Measurements from ENCODE around the gene PLA2R1.
A peak's percentile ranks its signal among the peaks of the same experiment; 100 is the strongest.

PLA2R1 gene

DNA sequence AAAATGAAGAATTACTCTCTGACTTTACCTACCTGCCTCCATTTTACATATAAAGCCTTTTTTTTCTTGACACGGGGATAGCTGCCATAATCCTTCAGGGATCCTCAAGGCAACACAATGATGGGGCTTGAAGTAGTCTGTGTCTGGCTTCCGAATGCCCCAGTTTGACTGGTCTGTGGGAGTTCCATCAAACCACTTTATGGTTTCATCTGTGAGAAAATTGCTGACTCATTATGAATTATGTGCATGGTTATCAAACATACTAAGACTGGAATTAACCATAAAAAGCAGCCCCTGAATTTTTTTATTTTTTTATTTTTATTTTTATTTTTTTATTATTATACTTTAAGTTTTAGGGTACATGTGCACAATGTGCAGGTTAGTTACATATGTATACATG lies 117.5 kb downstream of the PLA2R1 start:
- no peak overlapping the region for H3K4me3 ChIP-seq (ENCODE audit: low read depth, low read length)
- no peak for DNase-seq (ENCODE audit: low read depth)
- TF ChIP-seq, protein P1, sequence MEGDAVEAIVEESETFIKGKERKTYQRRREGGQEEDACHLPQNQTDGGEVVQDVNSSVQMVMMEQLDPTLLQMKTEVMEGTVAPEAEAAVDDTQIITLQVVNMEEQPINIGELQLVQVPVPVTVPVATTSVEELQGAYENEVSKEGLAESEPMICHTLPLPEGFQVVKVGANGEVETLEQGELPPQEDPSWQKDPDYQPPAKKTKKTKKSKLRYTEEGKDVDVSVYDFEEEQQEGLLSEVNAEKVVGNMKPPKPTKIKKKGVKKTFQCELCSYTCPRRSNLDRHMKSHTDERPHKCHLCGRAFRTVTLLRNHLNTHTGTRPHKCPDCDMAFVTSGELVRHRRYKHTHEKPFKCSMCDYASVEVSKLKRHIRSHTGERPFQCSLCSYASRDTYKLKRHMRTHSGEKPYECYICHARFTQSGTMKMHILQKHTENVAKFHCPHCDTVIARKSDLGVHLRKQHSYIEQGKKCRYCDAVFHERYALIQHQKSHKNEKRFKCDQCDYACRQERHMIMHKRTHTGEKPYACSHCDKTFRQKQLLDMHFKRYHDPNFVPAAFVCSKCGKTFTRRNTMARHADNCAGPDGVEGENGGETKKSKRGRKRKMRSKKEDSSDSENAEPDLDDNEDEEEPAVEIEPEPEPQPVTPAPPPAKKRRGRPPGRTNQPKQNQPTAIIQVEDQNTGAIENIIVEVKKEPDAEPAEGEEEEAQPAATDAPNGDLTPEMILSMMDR (IDR thresholded peaks at IDR 0.05; ENCODE audit: low read depth, low read length, missing control alignments), result no peak

DNA sequence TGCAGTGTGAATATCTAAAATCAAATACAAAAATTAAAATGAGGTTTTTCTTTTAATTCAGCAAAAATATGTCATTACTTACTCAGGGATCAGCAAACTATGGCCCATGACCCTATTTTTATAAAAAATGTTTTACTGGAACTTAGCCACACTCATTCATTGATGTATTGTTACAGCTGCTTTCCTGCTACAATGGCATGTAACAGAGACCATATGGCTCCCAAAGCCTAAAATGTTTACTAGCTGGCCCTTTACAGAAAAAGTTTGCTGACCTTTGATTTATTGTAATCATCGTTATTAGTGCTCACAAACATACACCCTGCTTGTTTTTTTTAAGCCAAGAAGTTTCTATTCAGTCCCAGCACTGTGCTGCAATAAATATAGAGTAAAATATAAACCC lies 120.3 kb downstream of the PLA2R1 start:
- H3K4me3 ChIP-seq (ENCODE audit: low read depth, low read length), result no peak overlapping the region
- TF ChIP-seq, protein P1 (IDR thresholded peaks at IDR 0.05; ENCODE audit: low read depth, low read length, missing control alignments), result no peak
- DNase-seq (ENCODE audit: low read depth), result no peak

DNA sequence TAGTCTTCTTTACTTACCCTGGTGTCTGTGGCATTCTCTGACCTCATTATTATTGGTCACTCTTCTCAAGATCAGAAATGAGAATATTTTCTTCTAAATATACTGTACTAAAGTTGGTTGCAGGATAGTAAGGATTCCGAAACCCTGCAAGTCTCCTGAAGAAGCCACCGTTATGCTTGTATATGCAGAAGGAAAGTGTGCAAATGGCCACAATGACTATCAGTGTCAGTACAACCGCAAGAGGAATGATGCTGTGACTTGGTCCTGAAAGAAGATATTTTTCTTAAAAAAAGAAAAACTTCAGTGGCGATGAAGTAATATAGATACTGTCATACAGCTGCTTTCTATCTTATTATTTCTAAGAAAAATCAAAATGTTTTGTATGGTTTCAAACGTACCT lies 120.7 kb downstream of the PLA2R1 start:
- TF ChIP-seq, protein P1 (IDR thresholded peaks at IDR 0.05; ENCODE audit: low read depth, low read length, missing control alignments), result no peak
- H3K4me3 ChIP-seq (ENCODE audit: low read depth, low read length), result no peak overlapping the region
- DNase-seq (ENCODE audit: low read depth), result no peak

DNA sequence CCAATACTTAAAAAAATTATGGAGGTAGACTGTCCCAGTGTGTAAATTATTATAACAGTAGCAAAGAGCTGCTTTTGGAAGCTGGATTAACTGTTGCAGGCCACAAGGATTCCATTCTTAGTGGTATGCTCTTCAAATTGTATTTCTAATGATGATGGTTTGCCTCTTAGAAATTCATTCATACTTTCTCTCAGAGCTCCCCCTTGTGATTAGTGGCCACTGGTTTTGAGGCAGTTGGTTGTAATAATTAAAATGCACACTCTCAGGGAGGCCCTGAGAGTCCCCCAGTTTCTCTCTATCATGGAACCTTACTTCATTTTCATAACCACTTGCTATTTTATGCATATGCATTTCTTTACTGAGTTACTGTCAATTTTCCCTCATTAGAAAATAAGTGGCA lies 122.5 kb downstream of the PLA2R1 start:
- no peak overlapping the region for H3K4me3 ChIP-seq (ENCODE audit: low read depth, low read length)
- TF ChIP-seq, protein P1 (IDR thresholded peaks at IDR 0.05; ENCODE audit: low read depth, low read length, missing control alignments), result peak; percentile 51
- no peak for DNase-seq (ENCODE audit: low read depth)

DNA sequence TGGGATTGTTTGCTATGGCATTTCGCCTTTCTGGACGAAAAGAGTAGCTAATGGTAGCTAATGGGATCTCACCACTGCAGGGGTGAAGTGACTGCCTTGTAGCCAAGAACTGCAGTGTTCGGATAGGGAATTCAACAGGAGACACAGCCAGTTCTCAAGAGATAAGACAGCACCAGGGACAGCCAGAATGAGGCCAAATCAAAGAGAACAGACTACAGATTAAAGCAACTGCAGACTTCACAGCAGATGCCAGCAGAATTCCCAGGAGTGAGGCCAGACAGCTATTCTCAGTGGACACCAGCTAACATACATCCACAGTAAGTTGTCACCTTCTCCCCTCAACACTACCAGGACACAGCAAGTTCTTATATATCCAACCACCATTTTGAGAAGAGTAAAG lies 124.0 kb downstream of the PLA2R1 start:
- no peak overlapping the region for H3K4me3 ChIP-seq (ENCODE audit: low read depth, low read length)
- TF ChIP-seq, protein P1 (IDR thresholded peaks at IDR 0.05; ENCODE audit: low read depth, low read length, missing control alignments), result no peak
- DNase-seq (ENCODE audit: low read depth), result no peak

DNA sequence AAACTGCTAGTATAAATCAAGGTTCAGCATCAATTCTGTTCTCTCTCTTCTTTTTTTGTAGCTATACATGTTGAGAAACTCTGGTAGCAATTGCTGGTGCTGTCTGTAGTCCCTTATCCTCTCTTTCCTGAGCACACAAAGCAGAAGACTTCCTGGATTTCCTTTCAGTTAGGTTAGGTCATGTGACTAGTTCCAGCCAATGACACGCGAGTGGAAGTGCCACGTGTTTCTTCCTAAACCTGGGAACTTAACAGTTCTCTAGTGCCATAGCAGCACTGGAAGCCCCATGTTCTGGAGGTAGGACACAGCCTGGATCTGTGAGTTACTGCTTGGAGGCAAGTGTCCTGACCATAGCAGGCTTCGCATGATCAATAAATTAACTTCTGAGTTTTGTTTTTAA lies 125.9 kb downstream of the PLA2R1 start:
- TF ChIP-seq, protein P1 (IDR thresholded peaks at IDR 0.05; ENCODE audit: low read depth, low read length, missing control alignments), result no peak
- no peak for DNase-seq (ENCODE audit: low read depth)
- H3K4me3 ChIP-seq (ENCODE audit: low read depth, low read length), result no peak overlapping the region

DNA sequence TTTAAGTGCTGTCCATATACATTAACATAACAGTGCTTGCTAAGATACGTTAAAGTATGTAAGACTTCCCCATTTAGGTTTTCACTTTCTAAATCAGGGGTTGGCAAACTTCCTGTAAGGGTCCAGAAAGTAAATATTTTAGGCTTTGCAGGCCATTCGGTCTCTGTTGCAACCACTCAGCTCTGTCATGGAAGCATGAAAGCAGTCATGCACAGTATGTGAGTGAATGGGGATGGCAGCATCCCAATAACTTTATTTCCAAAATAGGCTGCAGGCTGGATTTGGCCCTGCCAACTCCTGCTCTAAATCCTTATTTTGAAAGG lies 128.7 kb downstream of the PLA2R1 start:
- H3K4me3 ChIP-seq (ENCODE audit: low read depth, low read length), result no peak overlapping the region; the same call in 1 of the 2 replicates
- TF ChIP-seq, protein P1 (IDR thresholded peaks at IDR 0.05; ENCODE audit: low read depth, low read length, missing control alignments), result no peak
- peak; percentile 75 for DNase-seq (ENCODE audit: low read depth)
